GM18868 (cell line): ENCODE results near the gene PGAM4.

Experiments
- ATAC-seq: cut with Tn5 transposase; IDR thresholded peaks from one replicate; pipeline ENCODE4 v1.9.1; 2021; ENCODE audit warnings: mild to moderate bottlenecking, moderate library complexity; ENCODE audit not compliant: unreplicated experiment

The PGAM4 gene

GRCh38 chrX:77930581-77930980, 38.9 kb downstream of the PGAM4 start:
- no peak for ATAC-seq

DNA sequence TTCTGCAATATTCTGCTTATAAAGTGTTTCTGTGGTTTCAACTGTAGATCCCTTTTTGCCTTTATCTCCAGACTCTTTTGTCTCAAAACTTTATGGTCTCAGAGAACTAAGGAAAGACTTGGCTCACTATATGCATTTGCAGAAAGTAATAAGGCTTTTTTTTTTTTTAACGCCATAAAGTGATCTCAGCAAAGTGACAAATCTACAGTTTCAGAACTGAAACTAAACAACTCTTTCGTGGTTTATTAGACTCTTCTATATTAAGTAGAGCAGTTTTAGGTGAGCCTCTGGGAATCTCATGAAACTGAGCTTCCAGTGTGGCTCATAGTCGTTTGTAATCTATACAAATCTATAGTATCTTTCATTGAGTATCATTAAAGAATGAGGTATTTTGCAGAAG, 43.7 kb downstream of the PGAM4 start:
- ATAC-seq = peak; percentile 65

DNA sequence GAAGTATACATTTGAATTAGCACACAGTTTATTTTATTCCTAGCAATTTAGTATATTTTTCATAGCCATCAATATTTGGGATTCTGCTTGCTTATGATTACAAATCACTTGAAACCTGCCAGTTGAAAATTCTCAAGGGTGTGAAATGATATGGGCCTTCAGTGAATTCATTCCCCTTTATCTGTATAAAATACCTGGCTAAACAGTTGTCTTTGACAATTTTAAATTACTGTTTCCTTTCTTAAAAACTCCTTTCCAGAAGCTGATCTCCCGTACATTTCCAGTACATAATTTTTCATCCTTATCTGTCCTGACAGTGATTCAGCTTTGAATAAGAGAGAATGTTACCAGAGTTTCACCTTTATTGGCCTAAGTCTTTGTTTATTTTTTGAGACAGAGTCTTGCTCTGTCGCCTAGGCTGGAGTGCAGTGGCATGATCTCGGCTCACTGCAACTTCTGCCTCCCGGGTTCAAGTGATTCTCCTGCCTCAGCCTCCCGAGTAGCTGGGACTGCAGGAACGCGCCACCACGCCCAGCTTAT, 45.0 kb downstream of the PGAM4 start:
- ATAC-seq = no peak

- ATAC-seq = no peak
Observed at GRCh38 chrX:77922787-77923186, 46.7 kb downstream of the PGAM4 start.

GRCh38 chrX:77919370-77919769, 50.1 kb downstream of the PGAM4 start:
- ATAC-seq = peak; percentile 33

GRCh38 chrX:77918568-77918967, 50.9 kb downstream of the PGAM4 start:
- no peak for ATAC-seq
